ENCODE results near the gene MZB1. TPM values are rescaled to one million over a fixed set of nuclear protein-coding genes. Genes with fewer than 3 reads are reported as not detected.

MZB1 gene
- total and polyA plus RNA-seq, 2 of the 8 experiments (the other 6 are each of a cell fraction or from before 2014, with no cell fraction given): 0.39 to 0.47 TPM

DNA sequence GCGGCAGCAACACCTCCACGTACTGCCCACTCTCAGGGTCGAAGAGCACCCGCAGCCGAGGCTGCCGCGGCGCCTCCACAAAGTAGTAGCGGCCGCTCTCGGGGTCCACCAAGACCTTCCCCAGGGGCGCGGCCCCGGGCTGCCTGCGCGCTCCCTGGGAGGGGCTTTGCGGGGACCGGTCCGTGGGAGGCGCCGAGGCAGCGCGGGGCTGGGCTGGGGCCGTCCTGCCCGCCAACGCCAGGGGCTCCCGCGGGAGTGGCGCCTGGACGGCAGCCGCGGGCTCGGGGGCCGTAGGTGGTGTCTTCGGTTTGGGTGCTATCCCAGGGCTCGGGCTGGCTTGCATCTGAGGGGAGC lies 2.6 kb upstream of the MZB1 start:
- Histone ChIP-seq H2BK20ac (ENCODE audit: low read length) (no peak overlapping the region), H3K9ac (replicated peaks in 1 of 4; ENCODE audit: extremely low read depth in 1 of 4, low read depth in 3 of 4, low read length in 3 of 4) (peak overlapping the region in 1 of 4 experiments; percentile 38; a peak in 1 of 7 replicates), H3K56ac (replicated peaks; ENCODE audit: insufficient read length, low read depth, low read length) (no peak overlapping the region), H2BK5ac (ENCODE audit: low read depth, low read length) (no peak overlapping the region), H2AFZ (ENCODE audit: low read length) (no peak overlapping the region), H3K4me1 (replicated peaks in 1 of 4; ENCODE audit: control insufficient read depth in 3 of 4, insufficient read depth in 4 of 4, low read length in 3 of 4) (peaks cover 3 to 41% (median 23%) of the 10 kb centered on the region in 4 experiments), H3K79me1 (ENCODE audit: low read depth, low read length) (no peaks in the 10 kb centered on the region; the same call in 1 of the 2 replicates), H4K91ac (replicated peaks; ENCODE audit: insufficient read length, low read length) (no peak overlapping the region), H4K5ac (ENCODE audit: insufficient read length, low read depth, low read length) (no peak overlapping the region), H2BK120ac (replicated peaks; ENCODE audit: low read depth, low read length) (no peak overlapping the region), H3K18ac (ENCODE audit: extremely low read depth, low read length) (no peak overlapping the region; the same call in none of the 2 replicates), H3K27ac (ENCODE audit: low read depth, low read length) (no peak overlapping the region), H3K79me2 (ENCODE audit: control insufficient read depth in 1 of 2, insufficient read depth in 2 of 2, low read length in 2 of 2) (no peaks in the 10 kb centered on the region), H3K36me3 (ENCODE audit: control insufficient read depth in 2 of 4, insufficient read depth in 4 of 4, low read length in 3 of 4) (no peaks in the 10 kb centered on the region), H3K23ac (ENCODE audit: insufficient read length) (no peak overlapping the region), H3K27me3 (replicated peaks in 1 of 4; ENCODE audit: control insufficient read depth in 3 of 4, extremely low read depth in 1 of 4, insufficient read depth in 3 of 4, low read length in 3 of 4) (peaks cover 14 to 34% (median 28%) of the 10 kb centered on the region in 4 experiments; a peak in 6 of 7 replicates), H2BK12ac (ENCODE audit: low read depth, low read length) (no peak overlapping the region), H2AK5ac (ENCODE audit: low read depth, low read length) (no peak overlapping the region), H3K23me2 (ENCODE audit: low read depth, low read length) (peaks cover 27% of the 10 kb centered on the region; the same call in 1 of the 2 replicates), H3K14ac (ENCODE audit: insufficient read length) (no peak overlapping the region), H4K20me1 (replicated peaks in 1 of 2; ENCODE audit: control insufficient read depth in 1 of 2, insufficient read depth in 2 of 2, low read length in 2 of 2) (peaks cover 0 to 3% of the 10 kb centered on the region in 2 experiments), H2BK15ac (ENCODE audit: low read length) (no peak overlapping the region), H3K9me3 (ENCODE audit: insufficient read depth in 2 of 2, low read depth in 1 of 2, low read length in 1 of 2) (no peaks in the 10 kb centered on the region), H3K4me2 (ENCODE audit: insufficient read depth in 1 of 2, low read depth in 2 of 2, low read length in 2 of 2) (peak overlapping the region; percentile 82 to 85), H4K8ac (ENCODE audit: extremely low read depth, insufficient read depth, low read length) (peak overlapping the region; percentile 91), H3K4me3 (ENCODE audit: extremely low read depth in 1 of 4, insufficient read depth in 2 of 4, low read depth in 3 of 4, low read length in 4 of 4) (peak overlapping the region; percentile 42 to 68 (median 54)), H3K4ac (replicated peaks; ENCODE audit: insufficient read length, low read depth, low read length) (no peak overlapping the region)
- no peak for DNase-seq (ENCODE audit: low read depth in 1 of 2, low spot score in 2 of 2)
- no peak for FAIRE-seq
- 11% methylated on average over 34 of the region's 36 CpGs; no CpG with 5 or more reads in 1 of the 2 experiments for WGBS, 2 experiments (ENCODE audit: extremely low coverage in 1 of 2, insufficient coverage in 1 of 2, insufficient read length in 1 of 2, insufficient replicate concordance in 2 of 2, low coverage in 1 of 2, low lambda C conversion rate in 2 of 2, missing lambda C conversion rate in 1 of 2)
- CTCF ChIA-PET (ENCODE audit: partially characterized antibody): interaction anchor here (0.6 to 3.1 kb wide), 9 partner anchors 10 to 70 kb away, joined by 3 to 16 read pairs (median 4); partner anchors contain the start of gene SPATA24
- TF ChIP-seq KDM1A (IDR thresholded peaks at IDR 0.05; ENCODE audit: borderline replicate concordance, low read length) (no peak), KDM4A (IDR thresholded peaks at IDR 0.05; ENCODE audit: low read depth, low read length, severe bottlenecking) (peak; percentile 0)
- POLR2A ChIA-PET (ENCODE audit: partially characterized antibody): interaction anchor here (0.7 to 3.9 kb wide), 11 partner anchors 10 to 98 kb away, joined by 3 to 25 read pairs (median 5); partner anchors contain the start of genes DNAJC18, MATR3 and PAIP2
